Dedifferentiated amniotic fluid mesenchymal stem cell (primary cell): ENCODE data around the gene USF1.
"Not testable (repeated sequence)": the region's sequence is repeated elsewhere in the genome, so short reads cannot be mapped to it uniquely, and the experiment has no call there.

ENCODE experiments used
- DNase-seq: peaks from one replicate; pipeline ENCODE4 v3.0.0-alpha.2; 2016; ENCODE audit errors: extremely low spot score

The USF1 gene

DNA sequence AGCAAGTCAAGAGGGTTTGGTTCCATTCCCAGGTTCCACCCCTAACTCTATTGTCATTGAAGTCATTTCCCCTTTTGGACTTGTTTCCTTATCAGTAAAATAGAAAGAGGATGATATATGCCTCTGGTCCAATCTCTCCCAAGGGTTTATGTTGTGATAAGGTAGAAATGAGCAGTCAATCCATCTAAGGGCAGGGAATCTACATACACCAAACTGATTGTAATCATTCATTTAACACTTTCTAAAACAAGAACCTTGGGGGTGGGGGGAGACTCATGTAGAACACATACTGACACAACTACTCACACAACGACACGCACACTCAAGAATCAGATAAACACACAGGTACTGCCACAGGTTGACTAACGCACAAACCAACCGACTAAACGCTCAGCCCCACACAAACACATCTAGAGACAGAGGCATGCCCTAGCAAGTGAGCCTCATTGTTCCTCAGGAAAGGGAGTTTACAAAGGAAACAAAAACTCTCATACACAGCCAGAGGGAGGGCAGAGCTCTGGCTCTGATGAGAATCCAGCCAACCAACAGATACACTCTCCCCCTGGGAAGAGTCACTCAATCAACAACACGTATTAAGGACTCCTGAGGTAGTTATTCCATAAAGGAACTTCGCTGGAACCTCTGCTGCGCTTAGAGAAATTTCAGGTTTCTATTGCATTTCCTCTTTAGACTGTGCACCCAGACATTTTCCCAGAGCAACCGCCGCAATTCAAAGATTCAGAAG, 25.9 kb downstream of the USF1 start:
- no peak for DNase-seq

- DNase-seq, result not testable (repeated sequence)
Measured at GRCh38 chr1:161019111-161019660, 26.6 kb downstream of the USF1 start.

- no peak for DNase-seq
Measured at GRCh38 chr1:161018631-161018930, 27.2 kb downstream of the USF1 start.

DNA sequence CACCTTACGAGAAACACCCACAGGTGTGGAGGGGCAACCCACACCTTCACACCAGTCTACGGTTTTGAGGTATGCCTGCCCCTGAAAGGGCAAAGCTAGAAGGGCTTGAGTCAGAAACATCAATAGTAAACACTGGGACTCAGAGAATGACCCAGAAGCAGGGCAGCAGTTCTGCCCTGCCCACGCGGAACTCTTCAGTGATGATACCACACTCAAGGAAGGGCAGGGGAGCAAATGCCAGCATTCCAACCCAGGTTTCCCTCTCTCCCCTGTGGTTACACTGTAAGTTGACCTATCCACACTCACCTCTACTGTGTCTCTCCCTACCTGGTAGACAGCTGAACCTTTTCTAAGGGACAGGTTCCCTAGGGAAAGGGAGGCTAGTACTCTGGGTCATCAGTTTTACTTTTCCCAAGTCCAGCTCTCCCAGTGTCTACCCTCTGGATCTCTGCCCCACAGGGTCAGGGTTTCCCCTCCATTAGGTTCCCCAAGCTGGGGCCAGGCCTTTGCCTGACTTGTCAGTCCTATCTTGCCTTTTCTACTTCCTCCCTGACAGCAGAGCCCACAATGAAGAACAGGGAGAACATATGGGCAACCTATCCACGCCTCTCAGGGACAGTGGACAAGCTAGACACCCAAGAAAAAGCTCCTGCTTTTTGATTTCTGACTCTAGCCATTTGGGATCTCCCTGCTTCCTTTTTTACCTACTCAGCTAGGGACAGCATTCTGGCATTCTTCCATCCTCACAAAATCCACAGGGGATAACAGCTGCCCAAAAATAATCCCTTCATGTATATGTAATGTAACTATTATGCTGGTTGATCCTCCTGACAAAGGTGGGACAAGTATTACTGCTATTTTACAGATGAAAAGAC, 27.8 kb downstream of the USF1 start:
- no peak for DNase-seq

- DNase-seq, result not testable (repeated sequence)
Measured at GRCh38 chr1:161017181-161017580, 28.6 kb downstream of the USF1 start.

- not testable (repeated sequence) for DNase-seq
Measured at GRCh38 chr1:161016683-161017082, 29.1 kb downstream of the USF1 start.

DNA sequence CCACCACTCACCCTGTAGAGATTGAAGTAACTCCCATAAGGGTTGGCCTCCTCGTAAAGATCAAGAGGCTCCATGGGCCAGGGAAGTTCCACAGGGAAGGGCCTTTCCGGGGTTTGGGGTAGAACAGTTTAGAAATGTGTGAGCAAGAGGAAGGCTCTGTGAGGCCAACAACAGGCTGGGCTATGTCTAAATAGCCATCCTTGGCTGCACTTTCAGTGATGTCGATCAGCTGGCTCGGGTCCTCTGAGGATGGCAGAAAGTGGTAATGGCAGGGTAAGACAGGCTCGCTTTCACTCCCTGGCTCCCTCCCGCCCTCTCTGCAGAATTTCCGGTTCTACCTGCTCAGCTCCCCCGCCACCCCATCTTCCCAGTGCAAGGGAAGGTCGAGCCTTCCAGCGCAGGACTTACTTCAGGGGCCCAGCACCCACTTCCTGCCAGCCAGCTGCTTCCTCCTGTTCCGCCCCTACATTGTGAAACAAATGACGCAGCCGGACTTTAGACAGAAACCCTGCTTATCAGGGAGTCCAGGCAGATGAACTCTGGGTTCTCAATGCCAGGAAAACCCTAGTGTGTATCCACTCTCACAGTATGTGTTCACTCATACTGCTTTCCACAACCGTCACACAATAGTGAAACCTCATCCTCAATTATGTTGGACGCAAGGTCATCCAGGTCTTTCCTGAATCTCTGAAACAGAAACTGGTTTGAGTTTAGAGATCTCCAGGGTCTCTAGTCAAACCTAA, 32.1 kb downstream of the USF1 start:
- peak; percentile 16 for DNase-seq

- no peak for DNase-seq
Measured at GRCh38 chr1:161013131-161013487, 32.7 kb downstream of the USF1 start.

DNA sequence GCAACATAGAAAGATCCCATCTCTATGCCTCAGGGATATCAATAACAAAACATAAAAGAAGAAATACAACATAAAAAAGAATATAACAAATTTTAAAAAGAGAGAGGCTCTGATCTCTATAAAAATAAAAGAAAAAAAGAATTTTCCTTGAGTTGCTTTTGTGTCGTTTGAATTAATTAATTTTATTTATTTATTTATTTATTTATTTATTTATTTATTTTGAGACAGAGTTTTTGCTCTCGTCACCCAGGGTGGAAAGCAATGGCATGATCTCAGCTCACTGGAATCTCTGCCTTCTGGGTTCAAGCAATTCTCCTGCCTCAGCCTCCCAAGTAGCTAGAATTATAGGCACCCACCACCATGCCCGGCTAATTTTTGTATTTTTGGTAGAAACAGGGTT, 33.4 kb downstream of the USF1 start:
- no peak for DNase-seq

- no peak for DNase-seq
Measured at GRCh38 chr1:161009602-161010211, 36.1 kb downstream of the USF1 start.

DNA sequence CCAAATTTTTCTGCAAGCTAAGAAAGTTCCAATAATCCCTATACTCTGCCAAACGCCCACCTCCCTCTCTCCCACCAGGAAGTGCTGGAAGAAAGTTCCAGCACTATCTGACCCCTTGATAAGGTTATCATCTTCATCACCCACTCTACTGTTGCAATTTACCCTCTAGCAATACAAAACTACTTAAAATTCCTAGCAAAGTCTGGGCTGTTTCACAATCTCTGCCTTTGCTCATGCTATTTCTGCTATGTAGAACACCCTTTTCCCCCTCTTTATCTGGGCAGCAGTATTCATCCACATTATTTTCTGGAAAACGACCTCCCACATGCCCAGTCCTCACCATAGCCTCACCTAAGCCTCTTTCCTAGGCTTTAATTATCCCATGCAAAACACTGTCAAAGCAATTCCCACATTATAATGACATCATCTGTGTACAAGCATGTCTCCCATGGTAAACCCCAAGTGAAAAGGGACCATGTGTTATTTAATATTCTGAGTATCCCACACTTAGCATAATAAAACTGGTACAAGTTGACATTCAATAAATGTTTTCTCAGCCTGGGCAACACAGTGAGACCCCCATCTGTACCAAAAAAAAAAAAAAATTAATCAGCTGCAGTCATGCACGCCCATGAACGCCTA, 36.8 kb downstream of the USF1 start:
- peak; percentile 43 for DNase-seq

- DNase-seq, result no peak
Measured at GRCh38 chr1:161007369-161007768, 38.4 kb downstream of the USF1 start.

DNA sequence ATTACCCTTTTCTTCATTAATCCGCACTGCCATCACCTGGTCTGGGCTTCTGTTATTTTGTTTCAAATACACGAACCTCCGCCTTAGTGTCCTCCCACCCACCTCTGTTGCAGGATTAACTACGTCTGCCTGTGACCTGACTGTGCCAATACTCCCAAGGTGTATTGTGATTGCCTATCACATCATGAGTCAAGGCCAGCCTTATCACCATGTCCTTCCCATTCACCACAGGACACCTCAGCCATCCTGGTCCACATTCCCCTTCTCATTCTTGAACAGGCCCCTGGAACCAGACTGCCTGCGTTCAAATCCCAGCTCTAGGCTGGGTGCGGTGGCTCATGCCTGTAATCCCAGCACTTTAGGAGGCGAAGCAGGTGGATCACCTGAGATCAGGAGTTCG, 39.2 kb downstream of the USF1 start:
- DNase-seq, result no peak

GRCh38 chr1:161001525-161001924, 44.3 kb downstream of the USF1 start:
- DNase-seq, result peak; percentile 34

- no peak for DNase-seq
Measured at GRCh38 chr1:161000736-161001480, 44.9 kb downstream of the USF1 start.

DNA sequence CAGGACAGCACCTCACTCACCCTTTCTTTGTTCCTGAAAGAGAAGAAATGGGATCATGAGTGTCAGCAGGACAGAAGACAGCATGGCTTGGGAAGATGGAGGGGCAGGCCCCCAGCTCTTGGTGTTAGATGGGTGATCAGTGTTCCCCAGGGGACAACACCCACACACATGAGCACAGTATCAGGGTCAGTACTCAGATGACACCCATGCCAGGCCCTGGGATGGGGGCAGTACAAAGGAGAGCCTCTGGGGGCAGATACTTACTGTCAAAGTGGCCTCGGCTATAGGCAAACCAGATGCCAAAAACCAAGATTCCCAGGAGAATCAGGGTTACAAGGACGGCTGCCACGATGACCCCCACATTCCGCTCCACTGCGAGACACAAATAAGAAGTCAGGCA, 46.4 kb downstream of the USF1 start:
- DNase-seq, result no peak

- DNase-seq, result peak; percentile 69
Measured at GRCh38 chr1:160997323-160998038, 48.3 kb downstream of the USF1 start.

- no peak for DNase-seq
Measured at GRCh38 chr1:160996178-160996577, 49.6 kb downstream of the USF1 start.

DNA sequence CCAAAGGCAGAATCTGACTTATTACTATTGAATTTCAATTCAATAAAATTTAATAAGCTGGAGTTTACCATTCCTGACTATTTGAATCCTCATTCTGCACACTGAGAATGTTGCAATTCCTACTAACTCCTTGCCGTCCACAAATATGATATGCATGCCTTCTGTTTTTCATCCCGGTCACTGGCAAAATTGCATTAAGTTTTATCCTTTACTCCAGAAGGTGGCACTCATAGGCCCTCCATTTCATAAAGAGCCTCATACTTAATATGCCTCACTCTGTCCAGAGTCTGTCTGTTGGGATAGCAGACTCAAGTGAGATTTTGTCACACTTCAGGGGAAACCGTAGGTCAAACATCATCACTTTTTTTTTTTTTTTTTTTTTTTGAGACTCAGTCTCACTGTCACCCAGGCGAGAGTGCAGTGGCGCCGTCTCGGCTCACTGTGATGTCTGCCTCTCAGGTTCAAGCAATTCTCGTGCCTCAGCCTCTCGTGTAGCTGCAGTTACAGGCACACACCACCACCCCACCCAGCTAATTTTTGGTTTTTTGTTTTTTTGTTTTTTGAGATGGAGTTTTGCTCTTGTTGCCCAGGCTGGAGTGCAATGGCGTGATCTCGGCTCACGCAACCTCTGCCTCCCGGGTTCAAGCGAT, 52.1 kb downstream of the USF1 start:
- peak; percentile 86 for DNase-seq
